ENCODE results near the gene ZNF35.

ZNF35 gene

DNA sequence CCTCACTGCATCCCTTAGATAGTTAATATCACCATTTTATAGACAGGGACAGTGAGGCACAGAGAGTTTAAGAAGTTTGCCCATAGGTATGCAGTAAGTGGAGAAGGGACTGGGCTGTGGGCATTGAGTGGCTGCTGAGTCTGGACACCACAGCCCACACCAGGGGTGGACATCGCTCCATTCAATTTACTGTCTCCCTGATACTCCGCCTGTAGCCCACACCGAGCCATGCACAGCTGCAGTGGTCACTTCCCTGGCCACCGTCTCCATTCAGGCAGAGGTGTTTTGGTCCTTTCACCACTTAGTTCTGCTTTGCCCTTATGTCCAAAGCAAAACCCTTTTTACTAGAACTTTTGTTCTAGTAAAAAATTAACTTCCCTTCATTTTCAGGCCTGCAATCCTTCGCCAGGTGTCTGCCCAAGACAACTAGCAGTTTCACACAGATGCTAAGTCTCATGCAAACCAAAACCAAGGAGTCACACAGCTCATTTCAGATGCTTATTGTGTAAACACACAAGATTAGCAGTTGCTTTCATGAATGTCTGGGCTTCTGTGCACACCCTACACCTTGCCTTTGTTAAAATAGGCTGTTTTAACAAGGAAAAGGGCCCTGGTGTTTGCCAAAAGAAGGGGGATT lies 30.1 kb downstream of the ZNF35 start:
- H3K9ac ChIP-seq (ENCODE audit: low read length in 5 of 5), result no peak overlapping the region
- H3K4me1 ChIP-seq (ENCODE audit: control insufficient read depth in 5 of 5, insufficient read depth in 5 of 5, low read length in 5 of 5), result no peaks in the 10 kb centered on the region
- H3K36me3 ChIP-seq (ENCODE audit: control insufficient read depth in 5 of 5, insufficient read depth in 5 of 5, low read length in 5 of 5), result peaks cover 0 to 4% (median 2%) of the 10 kb centered on the region in 5 donors
- no peaks in the 10 kb centered on the region for H3K27me3 ChIP-seq (ENCODE audit: control insufficient read depth in 5 of 5, insufficient read depth in 4 of 5, low read length in 5 of 5)
- H3K4me3 ChIP-seq (ENCODE audit: low read depth in 1 of 5, low read length in 5 of 5), result no peak overlapping the region
- H3K27ac ChIP-seq (ENCODE audit: low read depth, low read length), result no peak overlapping the region
- peaks cover 0 to 15% (median 6%) of the 10 kb centered on the region in 5 donors for H3K9me3 ChIP-seq (ENCODE audit: control insufficient read depth in 5 of 5, low read length in 5 of 5)

GRCh38 chr3:44680921-44681455 lies 32.5 kb downstream of the ZNF35 start:
- Histone ChIP-seq H3K27ac (ENCODE audit: low read depth, low read length) (no peak overlapping the region), H3K9ac (ENCODE audit: low read length in 5 of 5) (no peak overlapping the region), H3K9me3 (ENCODE audit: control insufficient read depth in 5 of 5, low read length in 5 of 5) (peaks cover 0 to 15% (median 6%) of the 10 kb centered on the region in 5 donors), H3K27me3 (ENCODE audit: control insufficient read depth in 5 of 5, insufficient read depth in 4 of 5, low read length in 5 of 5) (no peaks in the 10 kb centered on the region), H3K4me1 (ENCODE audit: control insufficient read depth in 5 of 5, insufficient read depth in 5 of 5, low read length in 5 of 5) (peaks cover 3 to 15% (median 12%) of the 10 kb centered on the region in 5 donors), H3K4me3 (ENCODE audit: low read depth in 1 of 5, low read length in 5 of 5) (no peak overlapping the region), H3K36me3 (ENCODE audit: control insufficient read depth in 5 of 5, insufficient read depth in 5 of 5, low read length in 5 of 5) (peaks cover 0 to 4% (median 3%) of the 10 kb centered on the region in 5 donors)

GRCh38 chr3:44682182-44682896 lies 33.8 kb downstream of the ZNF35 start:
- no peak overlapping the region for H3K27ac ChIP-seq (ENCODE audit: low read depth, low read length)
- H3K9ac ChIP-seq (ENCODE audit: low read length in 5 of 5), result no peak overlapping the region
- no peaks in the 10 kb centered on the region for H3K27me3 ChIP-seq (ENCODE audit: control insufficient read depth in 5 of 5, insufficient read depth in 4 of 5, low read length in 5 of 5)
- H3K9me3 ChIP-seq (ENCODE audit: control insufficient read depth in 5 of 5, low read length in 5 of 5), result peaks cover 0 to 15% (median 6%) of the 10 kb centered on the region in 5 donors
- peaks cover 0 to 4% (median 3%) of the 10 kb centered on the region in 5 donors for H3K36me3 ChIP-seq (ENCODE audit: control insufficient read depth in 5 of 5, insufficient read depth in 5 of 5, low read length in 5 of 5)
- H3K4me3 ChIP-seq (ENCODE audit: low read depth in 1 of 5, low read length in 5 of 5), result no peak overlapping the region
- H3K4me1 ChIP-seq (ENCODE audit: control insufficient read depth in 5 of 5, insufficient read depth in 5 of 5, low read length in 5 of 5), result peaks cover 3 to 16% (median 12%) of the 10 kb centered on the region in 5 donors

- H3K36me3 ChIP-seq (ENCODE audit: control insufficient read depth in 5 of 5, insufficient read depth in 5 of 5, low read length in 5 of 5), result peaks cover 0 to 4% (median 3%) of the 10 kb centered on the region in 5 donors
- H3K9ac ChIP-seq (ENCODE audit: low read length in 5 of 5), result peak overlapping the region; percentile 49 to 76 (median 60)
- peaks cover 5 to 16% (median 12%) of the 10 kb centered on the region in 5 donors for H3K4me1 ChIP-seq (ENCODE audit: control insufficient read depth in 5 of 5, insufficient read depth in 5 of 5, low read length in 5 of 5)
- H3K4me3 ChIP-seq (ENCODE audit: low read depth in 1 of 5, low read length in 5 of 5), result peak overlapping the region; percentile 77 to 90 (median 80)
- H3K27me3 ChIP-seq (ENCODE audit: control insufficient read depth in 5 of 5, insufficient read depth in 4 of 5, low read length in 5 of 5), result peaks cover 0 to 7% (median 5%) of the 10 kb centered on the region in 5 donors
- H3K27ac ChIP-seq (ENCODE audit: low read depth, low read length), result no peak overlapping the region
- H3K9me3 ChIP-seq (ENCODE audit: control insufficient read depth in 5 of 5, low read length in 5 of 5), result peaks cover 0 to 15% (median 6%) of the 10 kb centered on the region in 5 donors
Observed at GRCh38 chr3:44685128-44685800, 36.7 kb downstream of the ZNF35 start.

GRCh38 chr3:44687898-44688297 lies 39.4 kb downstream of the ZNF35 start:
- no peak overlapping the region for H3K4me3 ChIP-seq (ENCODE audit: low read depth in 1 of 5, low read length in 5 of 5)
- H3K9ac ChIP-seq (ENCODE audit: low read length in 5 of 5), result peak overlapping the region in 1 of 5 donors; percentile 35
- H3K36me3 ChIP-seq (ENCODE audit: control insufficient read depth in 5 of 5, insufficient read depth in 5 of 5, low read length in 5 of 5), result peaks cover 0 to 3% (median 0%) of the 10 kb centered on the region in 5 donors
- peaks cover 5 to 16% (median 12%) of the 10 kb centered on the region in 5 donors for H3K4me1 ChIP-seq (ENCODE audit: control insufficient read depth in 5 of 5, insufficient read depth in 5 of 5, low read length in 5 of 5)
- peaks cover 0 to 8% (median 0%) of the 10 kb centered on the region in 5 donors for H3K9me3 ChIP-seq (ENCODE audit: control insufficient read depth in 5 of 5, low read length in 5 of 5)
- H3K27ac ChIP-seq (ENCODE audit: low read depth, low read length), result no peak overlapping the region
- H3K27me3 ChIP-seq (ENCODE audit: control insufficient read depth in 5 of 5, insufficient read depth in 4 of 5, low read length in 5 of 5), result peaks cover 0 to 7% (median 5%) of the 10 kb centered on the region in 5 donors
